Peyer's patch (tissue), 4 donors: ENCODE data around the gene RPS15A.

Source experiments
- POLR2A ChIP-seq, 2 donors: fragments of 450-650 bp; IDR thresholded peaks; one replicate each; pipeline ENCODE4 v1.5.1; 2017; ENCODE audit warnings: antibody characterized with exemption in 2 of 2, mild to moderate bottlenecking in 2 of 2, moderate library complexity in 2 of 2
- TF ChIP-seq, protein P1 (sequence below), 6 experiments: fragments of 450-650 bp in 4 of 6; fragments of 200-600 bp in 2 of 6; sonication (generic) in 1 of 6; IDR thresholded peaks; one replicate each; pipeline ENCODE4 v1.5.1; 2017 to 2019; ENCODE audit warnings: antibody characterized with exemption in 6 of 6, mild to moderate bottlenecking in 3 of 6, moderate library complexity in 1 of 6

- TF ChIP-seq, protein P1, sequence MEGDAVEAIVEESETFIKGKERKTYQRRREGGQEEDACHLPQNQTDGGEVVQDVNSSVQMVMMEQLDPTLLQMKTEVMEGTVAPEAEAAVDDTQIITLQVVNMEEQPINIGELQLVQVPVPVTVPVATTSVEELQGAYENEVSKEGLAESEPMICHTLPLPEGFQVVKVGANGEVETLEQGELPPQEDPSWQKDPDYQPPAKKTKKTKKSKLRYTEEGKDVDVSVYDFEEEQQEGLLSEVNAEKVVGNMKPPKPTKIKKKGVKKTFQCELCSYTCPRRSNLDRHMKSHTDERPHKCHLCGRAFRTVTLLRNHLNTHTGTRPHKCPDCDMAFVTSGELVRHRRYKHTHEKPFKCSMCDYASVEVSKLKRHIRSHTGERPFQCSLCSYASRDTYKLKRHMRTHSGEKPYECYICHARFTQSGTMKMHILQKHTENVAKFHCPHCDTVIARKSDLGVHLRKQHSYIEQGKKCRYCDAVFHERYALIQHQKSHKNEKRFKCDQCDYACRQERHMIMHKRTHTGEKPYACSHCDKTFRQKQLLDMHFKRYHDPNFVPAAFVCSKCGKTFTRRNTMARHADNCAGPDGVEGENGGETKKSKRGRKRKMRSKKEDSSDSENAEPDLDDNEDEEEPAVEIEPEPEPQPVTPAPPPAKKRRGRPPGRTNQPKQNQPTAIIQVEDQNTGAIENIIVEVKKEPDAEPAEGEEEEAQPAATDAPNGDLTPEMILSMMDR (IDR thresholded peaks at IDR 0.05): no peak
- TF ChIP-seq POLR2A (IDR thresholded peaks at IDR 0.05): no peak
Observed at GRCh38 chr16:18789515-18789849, 652 bp downstream of the RPS15A start.
